DOHH2 (cell line): ENCODE data around the gene PDE6B.
"Not testable (repeated sequence)": the region's sequence is repeated elsewhere in the genome, so short reads cannot be mapped to it uniquely, and the experiment has no call there.

Experiments used
- H3F3A ChIP-seq: fragments of 200-600 bp; sonication (generic), shearing (Covaris generic); 2 replicates; pipeline ENCODE4 v1.6.0; 2016; ENCODE audit warnings: antibody characterized with exemption, mild to moderate bottlenecking; ENCODE audit not compliant: control insufficient read depth, insufficient read depth
- H3K27ac ChIP-seq: fragments of 200-600 bp; sonication (generic); 2 replicates; pipeline ENCODE4 v1.5.1; 2014; ENCODE audit warnings: low read depth, mild to moderate bottlenecking, low read length, moderate library complexity
- H3K27me3 ChIP-seq: fragments of 200-600 bp; sonication (generic); 2 replicates; pipeline ENCODE4 v1.6.1; 2014; ENCODE audit warnings: mild to moderate bottlenecking, low read length, mixed read lengths; ENCODE audit not compliant: control insufficient read depth
- H3K36me3 ChIP-seq: fragments of 200-600 bp; sonication (generic); 2 replicates; pipeline ENCODE4 v1.6.1; 2014; ENCODE audit warnings: mild to moderate bottlenecking, low read length, moderate library complexity, mixed read lengths; ENCODE audit not compliant: control insufficient read depth
- H3K4me1 ChIP-seq: fragments of 200-600 bp; sonication (generic); 2 replicates; pipeline ENCODE4 v1.6.1; 2014; ENCODE audit warnings: mild to moderate bottlenecking, low read length, mixed read lengths; ENCODE audit not compliant: control insufficient read depth
- H3K4me2 ChIP-seq: fragments of 200-600 bp; sonication (generic); 2 replicates; pipeline ENCODE4 v1.6.0; 2014; ENCODE audit warnings: mild to moderate bottlenecking, low read length, moderate library complexity
- H3K4me3 ChIP-seq: fragments of 200-600 bp; sonication (generic); 2 replicates; pipeline ENCODE4 v1.5.1; 2014; ENCODE audit warnings: mild to moderate bottlenecking, low read length, mixed read lengths
- H3K79me2 ChIP-seq: fragments of 200-600 bp; sonication (generic); 2 replicates; pipeline ENCODE4 v1.6.1; 2014; ENCODE audit warnings: mild to moderate bottlenecking, low read length, mixed read lengths; ENCODE audit not compliant: control insufficient read depth
- H3K9me2 ChIP-seq: fragments of 200-600 bp; sonication (generic); replicated peaks from 2 replicates; pipeline ENCODE4 v1.6.1; 2014; ENCODE audit warnings: mild to moderate bottlenecking, low read length, mixed read lengths; ENCODE audit not compliant: control insufficient read depth
- H3K9me3 ChIP-seq: fragments of 200-600 bp; sonication (generic); 2 replicates; pipeline ENCODE4 v1.6.1; 2014; ENCODE audit warnings: antibody characterized with exemption, low read length, mixed read lengths; ENCODE audit not compliant: control insufficient read depth, insufficient read depth
- H4K20me1 ChIP-seq: fragments of 200-600 bp; sonication (generic); 2 replicates; pipeline ENCODE4 v1.6.0; 2014; ENCODE audit warnings: low read depth, mild to moderate bottlenecking, antibody characterized with exemption, low read length, moderate library complexity; ENCODE audit not compliant: control insufficient read depth, insufficient read depth
- EZH2phosphoT487 ChIP-seq: fragments of 200-600 bp; sonication (generic); IDR thresholded peaks from 2 replicates; pipeline ENCODE4 v1.6.1; 2017; ENCODE audit warnings: borderline replicate concordance, mild to moderate bottlenecking, antibody characterized with exemption, low read length, moderate library complexity, mixed read lengths
- TF ChIP-seq, protein P1 (sequence below): fragments of 200-600 bp; sonication (generic); IDR thresholded peaks from one replicate; pipeline ENCODE4 v1.5.1; 2014; ENCODE audit warnings: antibody characterized with exemption, mild to moderate bottlenecking, low read depth, low read length; ENCODE audit not compliant: poor library complexity, severe bottlenecking

Gene PDE6B

DNA sequence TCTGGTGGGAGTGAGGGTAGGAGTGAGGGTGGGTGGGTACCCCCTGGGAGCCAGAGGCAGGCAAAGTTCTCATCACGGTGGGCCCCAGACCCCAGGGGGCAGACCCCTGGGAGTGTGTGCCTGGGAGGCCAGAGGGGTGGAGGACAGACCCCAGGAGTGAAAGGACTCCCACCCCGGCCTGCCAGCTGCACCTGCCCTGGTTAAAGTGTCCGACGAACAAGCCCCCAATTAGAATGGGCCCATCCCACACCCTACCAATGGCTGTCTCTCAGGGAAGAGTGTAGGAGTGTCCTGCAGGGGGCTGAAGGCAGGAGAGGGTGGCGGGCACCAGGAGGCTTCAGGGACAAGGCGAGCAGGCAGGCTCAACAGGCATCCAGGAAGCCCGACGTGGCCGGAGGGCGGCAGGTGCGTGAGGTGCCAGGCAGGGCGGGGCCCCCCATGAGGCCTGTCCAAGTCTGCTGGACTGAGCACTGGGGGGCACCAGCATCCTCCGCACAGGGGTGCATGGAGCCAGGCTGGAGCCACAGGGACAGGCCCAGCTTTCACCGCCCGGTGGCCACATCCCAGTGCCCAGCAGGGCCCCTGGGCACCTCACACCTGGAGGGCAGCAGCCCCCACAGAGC lies 8.7 kb downstream of the PDE6B start:
- no peaks in the 10 kb centered on the region for H3K4me1 ChIP-seq
- H3K9me3 ChIP-seq, result peaks cover 22% of the 10 kb centered on the region; the same call in 1 of the 2 replicates
- H4K20me1 ChIP-seq, result no peaks in the 10 kb centered on the region
- H3K4me3 ChIP-seq, result no peak overlapping the region
- no peaks in the 10 kb centered on the region for H3K27me3 ChIP-seq
- no peaks in the 10 kb centered on the region for H3K9me2 ChIP-seq
- no peaks in the 10 kb centered on the region for H3K36me3 ChIP-seq
- TF ChIP-seq, protein P1, sequence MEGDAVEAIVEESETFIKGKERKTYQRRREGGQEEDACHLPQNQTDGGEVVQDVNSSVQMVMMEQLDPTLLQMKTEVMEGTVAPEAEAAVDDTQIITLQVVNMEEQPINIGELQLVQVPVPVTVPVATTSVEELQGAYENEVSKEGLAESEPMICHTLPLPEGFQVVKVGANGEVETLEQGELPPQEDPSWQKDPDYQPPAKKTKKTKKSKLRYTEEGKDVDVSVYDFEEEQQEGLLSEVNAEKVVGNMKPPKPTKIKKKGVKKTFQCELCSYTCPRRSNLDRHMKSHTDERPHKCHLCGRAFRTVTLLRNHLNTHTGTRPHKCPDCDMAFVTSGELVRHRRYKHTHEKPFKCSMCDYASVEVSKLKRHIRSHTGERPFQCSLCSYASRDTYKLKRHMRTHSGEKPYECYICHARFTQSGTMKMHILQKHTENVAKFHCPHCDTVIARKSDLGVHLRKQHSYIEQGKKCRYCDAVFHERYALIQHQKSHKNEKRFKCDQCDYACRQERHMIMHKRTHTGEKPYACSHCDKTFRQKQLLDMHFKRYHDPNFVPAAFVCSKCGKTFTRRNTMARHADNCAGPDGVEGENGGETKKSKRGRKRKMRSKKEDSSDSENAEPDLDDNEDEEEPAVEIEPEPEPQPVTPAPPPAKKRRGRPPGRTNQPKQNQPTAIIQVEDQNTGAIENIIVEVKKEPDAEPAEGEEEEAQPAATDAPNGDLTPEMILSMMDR, result no peak
- TF ChIP-seq EZH2phosphoT487, result no peak
- H3K4me2 ChIP-seq, result no peak overlapping the region
- H3F3A ChIP-seq, result no peaks in the 10 kb centered on the region
- no peak overlapping the region for H3K27ac ChIP-seq
- H3K79me2 ChIP-seq, result no peaks in the 10 kb centered on the region

DNA sequence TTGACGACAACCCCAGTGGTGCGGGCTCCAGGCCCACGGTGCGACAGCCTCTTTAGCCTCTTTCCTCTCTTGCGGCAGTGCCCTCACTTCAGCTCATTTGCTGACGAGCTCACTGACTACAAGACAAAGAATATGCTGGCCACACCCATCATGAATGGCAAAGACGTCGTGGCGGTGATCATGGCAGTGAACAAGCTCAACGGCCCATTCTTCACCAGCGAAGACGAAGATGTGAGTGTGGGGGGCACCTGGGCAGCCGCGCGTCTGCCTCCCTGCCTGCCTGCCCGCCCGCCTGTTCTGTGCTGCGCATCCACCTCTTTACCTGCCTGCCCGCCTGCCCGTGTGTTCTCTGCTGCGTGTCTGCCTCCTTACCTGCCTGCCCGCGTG lies 9.2 kb downstream of the PDE6B start:
- Histone ChIP-seq H3K36me3 (no peaks in the 10 kb centered on the region), H3K9me2 (no peaks in the 10 kb centered on the region), H3K79me2 (no peaks in the 10 kb centered on the region), H3K9me3 (peaks cover 22% of the 10 kb centered on the region; the same call in 1 of the 2 replicates), H4K20me1 (no peaks in the 10 kb centered on the region), H3F3A (no peaks in the 10 kb centered on the region), H3K4me2 (no peak overlapping the region), H3K4me1 (no peaks in the 10 kb centered on the region), H3K27ac (no peak overlapping the region), H3K27me3 (no peaks in the 10 kb centered on the region), H3K4me3 (no peak overlapping the region)
- no peak for TF ChIP-seq EZH2phosphoT487
- TF ChIP-seq, protein P1, result no peak

DNA sequence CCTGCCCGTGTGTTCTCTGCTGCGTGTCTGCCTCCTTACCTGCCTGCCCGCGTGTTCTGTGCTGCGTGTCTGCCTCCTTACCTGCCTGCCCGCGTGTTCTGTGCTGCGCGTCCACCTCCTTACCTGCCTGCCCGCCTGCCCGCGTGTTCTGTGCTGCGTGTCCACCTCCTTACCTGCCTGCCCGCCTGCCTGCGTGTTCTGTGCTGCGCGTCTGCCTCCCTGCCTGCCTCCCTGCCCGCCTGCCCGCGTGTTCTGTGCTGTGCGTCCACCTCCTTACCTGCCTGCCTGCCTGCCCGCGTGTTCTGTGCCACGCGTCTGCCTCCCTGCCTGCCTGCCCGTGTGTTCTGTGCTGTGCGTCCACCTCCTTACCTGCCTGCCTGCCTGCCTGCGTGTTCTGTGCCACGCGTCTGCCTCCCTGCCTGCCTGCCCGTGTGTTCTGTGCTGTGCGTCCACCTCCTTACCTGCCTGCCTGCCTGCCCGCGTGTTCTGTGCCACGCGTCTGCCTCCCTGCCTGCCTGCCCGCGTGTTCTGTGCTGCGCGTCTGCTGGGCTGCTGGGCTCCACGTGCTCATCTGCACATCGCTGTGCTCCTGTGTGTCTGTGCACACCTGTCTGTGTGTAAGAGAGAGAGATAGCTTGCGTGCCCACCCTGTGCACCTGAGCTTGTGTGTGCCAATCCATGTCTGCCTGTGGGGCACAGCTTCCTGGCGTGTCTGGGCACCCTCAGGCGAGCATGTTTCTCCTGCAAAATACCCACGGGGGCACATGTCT lies 9.9 kb downstream of the PDE6B start:
- not testable (repeated sequence) for H3K4me2 ChIP-seq, H3K27ac ChIP-seq, H3K79me2 ChIP-seq, H3K27me3 ChIP-seq, H3F3A ChIP-seq, H4K20me1 ChIP-seq, H3K4me3 ChIP-seq, H3K4me1 ChIP-seq, H3K36me3 ChIP-seq, H3K9me2 ChIP-seq
- H3K9me3 ChIP-seq, result peaks cover 22% of the 10 kb centered on the region; the same call in 1 of the 2 replicates

DNA sequence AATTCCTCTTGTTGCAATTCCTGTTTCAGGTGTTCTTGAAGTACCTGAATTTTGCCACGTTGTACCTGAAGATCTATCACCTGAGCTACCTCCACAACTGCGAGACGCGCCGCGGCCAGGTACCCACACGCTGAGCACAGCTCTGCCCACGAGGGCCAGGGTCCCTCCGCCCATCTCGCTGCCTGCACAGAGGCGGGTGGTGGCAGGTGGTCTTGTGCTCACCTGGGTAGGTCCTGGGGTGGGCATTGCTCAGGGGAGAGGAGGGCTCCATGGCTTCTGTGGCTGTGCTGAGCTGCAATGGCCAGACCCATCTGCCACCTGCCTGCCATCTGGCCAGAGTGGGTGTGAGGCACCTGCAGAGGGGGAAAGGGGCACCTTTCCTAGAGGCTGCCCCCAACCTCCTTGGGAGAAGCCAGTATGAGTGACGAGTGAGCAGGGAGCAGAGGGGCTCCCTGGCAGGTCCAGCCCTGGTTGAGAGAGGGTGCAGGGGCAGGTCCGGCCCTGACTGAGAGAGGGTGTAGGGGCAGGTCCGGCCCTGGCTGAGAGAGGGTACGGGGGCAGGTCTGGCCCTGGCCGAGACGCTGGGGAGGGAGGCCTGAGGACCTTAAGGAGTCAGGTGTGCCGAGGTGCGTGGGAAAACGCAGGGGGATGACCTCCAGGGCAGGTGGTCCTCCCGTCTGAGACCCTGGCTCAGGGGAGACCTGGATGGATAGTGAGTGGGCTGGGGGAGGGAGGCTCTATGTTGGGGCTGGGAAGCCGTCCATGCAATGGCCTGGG lies 10.7 kb downstream of the PDE6B start:
- no peak overlapping the region for H3K4me3 ChIP-seq
- no peaks in the 10 kb centered on the region for H3K27me3 ChIP-seq
- no peaks in the 10 kb centered on the region for H3K79me2 ChIP-seq
- TF ChIP-seq, protein P1, result no peak
- TF ChIP-seq EZH2phosphoT487, result no peak
- H3K4me2 ChIP-seq, result no peak overlapping the region
- no peaks in the 10 kb centered on the region for H4K20me1 ChIP-seq
- no peak overlapping the region for H3K27ac ChIP-seq
- peaks cover 22% of the 10 kb centered on the region; the same call in 1 of the 2 replicates for H3K9me3 ChIP-seq
- no peaks in the 10 kb centered on the region for H3F3A ChIP-seq
- no peaks in the 10 kb centered on the region for H3K36me3 ChIP-seq
- no peaks in the 10 kb centered on the region for H3K9me2 ChIP-seq
- H3K4me1 ChIP-seq, result no peaks in the 10 kb centered on the region
